ENCODE measurements around the gene POU2AF3.

GRCh38 chr11:111336062-111336461 lies 37.7 kb downstream of the POU2AF3 start:
- TF ChIP-seq ZNF274 (IDR thresholded peaks at IDR 0.05; ENCODE audit: low read depth, low read length) (no peak), YY1 (IDR thresholded peaks at IDR 0.05; ENCODE audit: insufficient read depth, insufficient read length) (no peak)
